Omental fat pad (tissue), 4 donors: ENCODE measurements around the gene DNMBP. TPM values are rescaled to one million over a fixed set of nuclear protein-coding genes. Genes with fewer than 3 reads are reported as not detected.
"Not testable (repeated sequence)": the region's sequence is repeated elsewhere in the genome, so short reads cannot be mapped to it uniquely, and the experiment has no call there.

Experiments
- ATAC-seq: fragments of 150-250 bp; one replicate; pipeline ENCODE4 v1.9.1; 2016; ENCODE audit warnings: mild to moderate bottlenecking, moderate library complexity; ENCODE audit not compliant: low FRiP score
- DNase-seq: peaks from one replicate; pipeline ENCODE4 v3.0.0-alpha.2; 2019; ENCODE audit warnings: low spot score
- total RNA-seq, 4 donors: library from RNA; depleted of rRNA; stranded (reverse); fragments of >200 nt; gene quantifications; one replicate each; pipeline ENCODE4 v1.1.0, GENCODE V29; 2016
- TF ChIP-seq, protein P1 (sequence below), 3 donors: fragments of 450-650 bp; IDR thresholded peaks; one replicate each; pipeline ENCODE4 v1.5.1; 2016 to 2017; ENCODE audit warnings: antibody characterized with exemption in 3 of 3, mild to moderate bottlenecking in 3 of 3, moderate library complexity in 2 of 3

The DNMBP gene
- total RNA-seq, 4 donors from 2014 or later: 17.5 to 41.3 (median 29.6) TPM

DNA sequence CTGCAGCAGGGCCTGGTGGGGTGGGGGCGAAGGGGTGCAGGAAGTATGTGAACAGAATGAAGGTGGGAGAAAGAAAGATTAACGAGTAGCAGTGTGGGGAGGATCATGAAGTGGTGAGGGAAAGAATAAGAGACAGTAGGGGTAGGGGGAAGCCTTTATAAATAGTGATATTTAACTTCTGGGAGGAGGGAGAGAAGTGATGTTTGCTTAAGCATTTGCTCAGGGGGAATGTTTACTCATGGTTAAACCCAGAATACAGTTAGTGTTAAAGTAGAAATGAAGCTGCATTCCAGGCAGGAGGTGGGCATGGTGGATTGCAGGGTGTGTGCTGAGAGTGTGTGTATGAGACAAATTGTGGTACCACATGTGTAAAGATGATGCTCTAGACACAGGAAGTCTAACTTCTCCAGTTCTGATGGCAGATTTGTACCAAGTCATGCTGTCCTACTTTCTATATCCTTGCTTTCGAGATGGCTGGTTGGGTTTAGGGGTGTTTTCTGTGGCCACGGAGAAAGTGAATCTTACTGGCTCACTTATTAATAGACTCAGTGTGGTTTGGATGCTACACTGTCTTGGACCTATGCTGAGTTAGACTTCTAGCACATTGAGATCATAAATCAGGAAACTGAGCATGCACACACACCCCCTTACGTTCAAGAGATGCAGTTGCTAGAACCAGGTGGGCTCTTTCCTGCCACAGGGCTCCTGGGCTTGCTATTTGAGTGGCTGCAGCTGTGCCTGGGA lies 10.6 kb upstream of the DNMBP start:
- DNase-seq: no peak
- TF ChIP-seq, protein P1, sequence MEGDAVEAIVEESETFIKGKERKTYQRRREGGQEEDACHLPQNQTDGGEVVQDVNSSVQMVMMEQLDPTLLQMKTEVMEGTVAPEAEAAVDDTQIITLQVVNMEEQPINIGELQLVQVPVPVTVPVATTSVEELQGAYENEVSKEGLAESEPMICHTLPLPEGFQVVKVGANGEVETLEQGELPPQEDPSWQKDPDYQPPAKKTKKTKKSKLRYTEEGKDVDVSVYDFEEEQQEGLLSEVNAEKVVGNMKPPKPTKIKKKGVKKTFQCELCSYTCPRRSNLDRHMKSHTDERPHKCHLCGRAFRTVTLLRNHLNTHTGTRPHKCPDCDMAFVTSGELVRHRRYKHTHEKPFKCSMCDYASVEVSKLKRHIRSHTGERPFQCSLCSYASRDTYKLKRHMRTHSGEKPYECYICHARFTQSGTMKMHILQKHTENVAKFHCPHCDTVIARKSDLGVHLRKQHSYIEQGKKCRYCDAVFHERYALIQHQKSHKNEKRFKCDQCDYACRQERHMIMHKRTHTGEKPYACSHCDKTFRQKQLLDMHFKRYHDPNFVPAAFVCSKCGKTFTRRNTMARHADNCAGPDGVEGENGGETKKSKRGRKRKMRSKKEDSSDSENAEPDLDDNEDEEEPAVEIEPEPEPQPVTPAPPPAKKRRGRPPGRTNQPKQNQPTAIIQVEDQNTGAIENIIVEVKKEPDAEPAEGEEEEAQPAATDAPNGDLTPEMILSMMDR (IDR thresholded peaks at IDR 0.05): no peak
- no peak for ATAC-seq

DNA sequence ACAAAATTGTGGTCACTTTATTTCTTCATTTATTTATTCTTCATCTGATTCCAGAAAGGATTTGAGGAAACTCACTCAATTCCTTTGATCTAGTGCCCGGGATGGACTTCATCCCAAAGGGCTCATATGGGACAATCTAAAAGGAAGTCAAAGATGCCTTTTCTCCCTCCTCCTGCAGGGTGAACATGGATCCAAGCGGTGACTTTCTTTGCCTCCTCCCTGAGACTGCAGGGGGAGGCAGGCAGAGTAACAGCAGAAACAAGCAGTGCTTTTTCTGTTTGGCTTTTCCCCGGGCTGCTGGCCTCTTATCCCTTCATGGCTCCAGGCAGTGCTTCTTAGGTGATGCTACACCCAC lies 10.0 kb upstream of the DNMBP start:
- TF ChIP-seq, protein P1 (IDR thresholded peaks at IDR 0.05): no peak
- DNase-seq: no peak
- no peak for ATAC-seq

DNA sequence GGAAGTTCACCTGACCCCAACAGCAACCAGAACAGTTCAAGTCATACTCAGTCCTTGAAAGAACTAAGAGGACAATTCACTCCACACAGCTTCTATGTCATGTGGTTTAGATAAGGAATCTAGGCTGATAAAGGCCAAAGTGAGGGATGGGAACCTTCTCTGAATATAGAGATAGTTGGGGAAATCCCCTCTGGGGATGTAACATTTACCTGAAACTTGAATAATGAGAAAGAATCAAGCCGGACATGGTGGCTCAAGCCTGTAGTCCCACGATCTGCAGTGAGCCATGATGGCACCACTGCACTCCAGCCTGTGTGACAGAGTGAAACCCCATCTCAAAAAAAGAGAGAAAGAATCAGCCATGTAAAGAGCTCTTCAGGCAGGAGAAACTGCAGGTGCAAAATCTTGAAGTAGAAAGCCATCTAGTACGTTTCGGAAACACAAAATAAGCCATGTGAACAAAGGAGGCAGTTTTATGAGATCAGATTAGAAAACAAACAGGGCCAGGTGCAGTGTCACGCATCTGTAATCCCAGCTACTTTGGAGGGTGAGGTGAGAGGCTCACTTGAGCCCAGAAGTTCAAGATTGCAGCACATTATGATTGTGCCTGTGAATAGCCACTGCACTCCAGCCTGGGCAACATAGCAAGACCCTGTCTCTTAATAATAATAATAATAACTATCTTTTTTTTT lies 4.5 kb upstream of the DNMBP start:
- TF ChIP-seq, protein P1 (IDR thresholded peaks at IDR 0.05): no peak
- DNase-seq (no peak), ATAC-seq (no peak)

DNA sequence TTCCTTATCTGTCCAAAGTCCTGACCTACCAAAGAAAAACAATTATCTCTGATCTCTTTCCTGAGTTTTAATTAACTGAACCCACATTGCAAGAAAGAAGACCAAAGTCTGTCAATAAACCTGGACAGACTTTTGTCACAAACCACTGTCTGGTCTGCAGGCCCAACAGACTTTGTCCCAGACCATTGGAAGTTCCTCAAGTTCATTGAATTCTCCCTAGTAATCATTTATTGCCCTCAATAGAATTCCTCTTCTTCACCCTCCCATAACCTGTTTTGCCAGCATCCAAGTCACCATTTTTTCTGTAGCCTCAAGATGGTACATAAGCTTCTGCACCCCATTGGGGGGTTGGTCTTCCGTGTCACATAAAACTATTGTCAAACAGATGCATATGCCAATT lies 3.9 kb upstream of the DNMBP start:
- no peak for DNase-seq
- TF ChIP-seq, protein P1 (IDR thresholded peaks at IDR 0.05): no peak
- no peak for ATAC-seq

- ATAC-seq, DNase-seq: not testable (repeated sequence)
Measured at GRCh38 chr10:100011906-100012305, 2.2 kb upstream of the DNMBP start.

- TF ChIP-seq, protein P1 (IDR thresholded peaks at IDR 0.05): no peak
- no peak for DNase-seq
- peak; percentile 71 for ATAC-seq
Measured at GRCh38 chr10:100009283-100009792, 409 bp downstream of the DNMBP start.

- ATAC-seq (no peak), DNase-seq (no peak)
- TF ChIP-seq, protein P1 (IDR thresholded peaks at IDR 0.05): no peak
Measured at GRCh38 chr10:100008708-100009282, 952 bp downstream of the DNMBP start.
